PC-3 (cell line): ENCODE results near the gene UBXN11. TPM values are rescaled to one million over a fixed set of nuclear protein-coding genes. Genes with fewer than 3 reads are reported as not detected.

Experiments
- ATAC-seq: fragments of 200-7000 bp; cut with Tn5 transposase; 2 replicates; pipeline ENCODE4 v1.9.1; 2020; ENCODE audit warnings: mild to moderate bottlenecking, moderate library complexity
- BruUV-seq: library from RNA; stranded (reverse); fragments of 400-500 nt; replicated peaks from 2 replicates; lab custom pipeline; 2021; lab: Mats Ljungman, UMichigan
- CTCF ChIA-PET: fragments of 300-600 bp; sonication (Branson Sonifier 250); formaldehyde crosslinking; loops from one replicate; lab custom pipeline; 2022; ENCODE audit warnings: antibody characterized with exemption; lab: Charles Lee
- POLR2A ChIA-PET: fragments of 300-600 bp; sonication (Branson Sonifier 250); formaldehyde crosslinking; loops from one replicate; lab custom pipeline; 2022; ENCODE audit warnings: antibody characterized with exemption; ENCODE audit not compliant: unreplicated experiment; lab: Charles Lee
- DNase-seq: peaks from one replicate; pipeline ENCODE4 v3.0.0-alpha.2; 2015
- H2AFZ ChIP-seq: fragments of 300-600 bp; sonication (generic); 2 replicates; pipeline ENCODE4 v1.6.0; 2016; ENCODE audit warnings: antibody characterized with exemption, low read length
- H3F3A ChIP-seq: fragments of 300-600 bp; sonication (generic); one replicate; pipeline ENCODE4 v1.6.0; 2017; ENCODE audit warnings: antibody characterized with exemption, low read length, control low read depth, mild to moderate bottlenecking; ENCODE audit not compliant: unreplicated experiment
- H3K27ac ChIP-seq: fragments of 300-600 bp; sonication (generic); 2 replicates; pipeline ENCODE4 v1.5.1; 2016; ENCODE audit warnings: mild to moderate bottlenecking, low read length
- H3K27me3 ChIP-seq: fragments of 300-600 bp; sonication (generic); 2 replicates; pipeline ENCODE4 v1.6.1; 2016; ENCODE audit warnings: low read length, mixed read lengths
- H3K36me3 ChIP-seq: fragments of 300-600 bp; sonication (generic); 2 replicates; pipeline ENCODE4 v1.6.1; 2016; ENCODE audit warnings: low read depth, mixed run types, low read length, mixed read lengths
- H3K4me1 ChIP-seq: fragments of 300-600 bp; sonication (generic); 2 replicates; pipeline ENCODE4 v1.5.1; 2016; ENCODE audit warnings: low read length; ENCODE audit not compliant: insufficient read depth
- H3K4me2 ChIP-seq: fragments of 300-600 bp; sonication (generic); 2 replicates; pipeline ENCODE4 v1.6.0; 2016; ENCODE audit warnings: low read length
- H3K4me3 ChIP-seq: fragments of 300-600 bp; sonication (generic); 2 replicates; pipeline ENCODE4 v1.5.1; 2016; ENCODE audit warnings: mild to moderate bottlenecking, low read length, mixed read lengths
- H3K79me2 ChIP-seq: fragments of 300-600 bp; sonication (generic); 2 replicates; pipeline ENCODE4 v1.6.1; 2017; ENCODE audit warnings: low read length, mixed read lengths
- H3K9ac ChIP-seq: fragments of 300-600 bp; sonication (generic); 2 replicates; pipeline ENCODE4 v1.6.0; 2016; ENCODE audit warnings: mild to moderate bottlenecking, low read length
- H3K9me2 ChIP-seq: fragments of 300-600 bp; sonication (generic); replicated peaks from 2 replicates; pipeline ENCODE4 v1.6.1; 2016; ENCODE audit warnings: mixed run types, low read length, mixed read lengths
- H3K9me3 ChIP-seq: fragments of 300-600 bp; sonication (generic); 2 replicates; pipeline ENCODE4 v1.6.1; 2016; ENCODE audit warnings: low read length, mixed read lengths
- H4K20me1 ChIP-seq: fragments of 300-600 bp; sonication (generic); 2 replicates; pipeline ENCODE4 v1.6.1; 2016; ENCODE audit warnings: low read length, mixed read lengths
- CTCF ChIP-seq: fragments of 300-600 bp; sonication (generic); conservative IDR thresholded peaks from 2 replicates; pipeline ENCODE4 v1.5.1; 2017; ENCODE audit warnings: antibody characterized with exemption, low read depth, mild to moderate bottlenecking, low read length
- EZH2 ChIP-seq: fragments of 300-600 bp; sonication (generic); IDR thresholded peaks from one replicate; pipeline ENCODE4 v1.6.1; 2017; ENCODE audit warnings: antibody characterized with exemption, mild to moderate bottlenecking, low read length; ENCODE audit not compliant: unreplicated experiment
- EZH2phosphoT487 ChIP-seq: fragments of 300-600 bp; sonication (generic); IDR thresholded peaks from 2 replicates; pipeline ENCODE4 v1.6.1; 2018; ENCODE audit warnings: mild to moderate bottlenecking, antibody characterized with exemption, low read length, borderline replicate concordance
- intact Hi-C: fragments of 100-400 bp; cut with micrococcal nuclease; formaldehyde crosslinking; loops from 2 replicates; pipeline ENCODE4 v1.9.0; 2023
- total RNA-seq: library from RNA; depleted of rRNA; stranded (reverse); fragments of >200 nt; gene quantifications from 2 replicates; pipeline ENCODE4 v1.2.3, GENCODE V29; 2014

UBXN11 gene
- total RNA-seq, 1 experiment from 2014 or later: 19.4 TPM

GRCh38 chr1:26353210-26353859, 46.9 kb upstream of the UBXN11 start:
- peak overlapping the region; percentile 61 for H3K9ac ChIP-seq
- ChIA-PET POLR2A (no interaction called here), CTCF (no interaction called here)
- no peaks in the 10 kb centered on the region for H3F3A ChIP-seq
- H2AFZ ChIP-seq: peak overlapping the region; percentile 32; the same call in 1 of the 2 replicates
- peaks cover 12% of the 10 kb centered on the region; the same call in 1 of the 2 replicates for H3K79me2 ChIP-seq
- BruUV-seq: TSS peak; percentile 74
- H3K9me2 ChIP-seq: no peaks in the 10 kb centered on the region
- ATAC-seq (no peak), DNase-seq (peak; percentile 32)
- intact Hi-C loops: no loop called here
- no peak for TF ChIP-seq CTCF
- no peak for TF ChIP-seq EZH2
- no peak for TF ChIP-seq EZH2phosphoT487
- no peaks in the 10 kb centered on the region for H3K27me3 ChIP-seq
- no peaks in the 10 kb centered on the region for H3K9me3 ChIP-seq
- H3K4me3 ChIP-seq: peak overlapping the region; percentile 58
- no peaks in the 10 kb centered on the region for H3K36me3 ChIP-seq
- H4K20me1 ChIP-seq: no peaks in the 10 kb centered on the region
- H3K4me2 ChIP-seq: peak overlapping the region; percentile 82
- peak overlapping the region; percentile 85 for H3K27ac ChIP-seq
- peaks cover 68% of the 10 kb centered on the region for H3K4me1 ChIP-seq

DNA sequence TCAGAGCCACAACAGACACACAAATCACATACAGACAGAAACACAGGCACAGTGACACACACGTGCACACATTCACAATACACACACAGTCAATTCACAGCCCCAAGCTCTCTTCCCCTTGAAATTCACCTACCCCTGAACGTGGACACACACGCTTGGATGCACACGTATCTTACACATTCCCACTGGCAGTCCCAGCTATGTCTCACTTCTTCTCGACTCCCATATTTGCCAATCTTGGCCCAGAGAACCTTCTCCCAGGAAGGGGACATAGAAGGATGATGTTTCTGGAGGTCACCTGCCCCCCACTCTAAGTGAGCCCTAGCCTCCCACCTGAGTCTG, 45.9 kb upstream of the UBXN11 start:
- intact Hi-C loops: no loop called here
- Histone ChIP-seq H3F3A (no peaks in the 10 kb centered on the region), H3K9me2 (no peaks in the 10 kb centered on the region), H3K4me1 (peaks cover 65% of the 10 kb centered on the region), H4K20me1 (no peaks in the 10 kb centered on the region), H3K27me3 (no peaks in the 10 kb centered on the region), H3K27ac (peak overlapping the region; percentile 85), H3K9me3 (no peaks in the 10 kb centered on the region), H3K36me3 (no peaks in the 10 kb centered on the region), H2AFZ (no peak overlapping the region), H3K79me2 (peaks cover 12% of the 10 kb centered on the region; the same call in 1 of the 2 replicates), H3K9ac (peak overlapping the region; percentile 61), H3K4me2 (peak overlapping the region; percentile 82), H3K4me3 (peak overlapping the region; percentile 34)
- POLR2A ChIA-PET: no interaction called here
- no peak for TF ChIP-seq EZH2
- no peak for TF ChIP-seq CTCF
- no peak for TF ChIP-seq EZH2phosphoT487
- BruUV-seq: TSS peak; percentile 82
- no peak for ATAC-seq
- no peak for DNase-seq
- CTCF ChIA-PET: interaction anchor here (0.6 kb wide), 1 partner anchor 65 kb away, joined by 3 read pairs; no protein-coding TSS in a partner anchor
